Activated naive CD4-positive, alpha-beta T cell treated with Interleukin-2 at 50 U/mL for 16 hours (primary cell): ENCODE results near the gene NPTX1.
A peak's percentile ranks its signal among the peaks of the same experiment; 100 is the strongest.

Experiments used
- DNase-seq: peaks from one replicate; pipeline ENCODE4 v3.0.0-alpha.2; 2020

NPTX1 gene

GRCh38 chr17:80441598-80442322, 34.6 kb downstream of the NPTX1 start:
- no peak for DNase-seq

GRCh38 chr17:80441133-80441578, 35.3 kb downstream of the NPTX1 start:
- peak; percentile 52 for DNase-seq

- no peak for DNase-seq
Observed at GRCh38 chr17:80439499-80439898, 36.9 kb downstream of the NPTX1 start.

DNA sequence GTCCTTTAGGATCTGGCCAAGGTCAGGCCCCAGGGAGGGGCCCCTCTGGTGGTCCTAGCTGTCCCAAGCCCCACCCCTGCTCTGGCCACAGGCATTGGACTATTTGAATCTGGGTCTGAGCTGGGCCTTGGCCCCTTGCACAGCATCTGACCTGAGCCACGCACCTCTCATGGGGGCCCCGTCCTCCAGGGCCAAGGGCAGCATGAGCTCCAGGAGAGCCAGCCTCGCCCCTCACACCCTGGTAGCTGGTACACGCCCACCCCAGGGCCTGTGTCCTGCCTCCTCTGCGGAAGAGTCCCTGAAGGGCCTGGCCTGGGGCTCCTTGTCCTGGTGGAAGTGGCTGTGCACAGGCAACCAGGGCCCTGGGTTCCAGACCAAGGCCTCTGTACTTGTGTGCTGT, 37.6 kb downstream of the NPTX1 start:
- DNase-seq = no peak

GRCh38 chr17:80437532-80437931, 38.9 kb downstream of the NPTX1 start:
- no peak for DNase-seq

DNA sequence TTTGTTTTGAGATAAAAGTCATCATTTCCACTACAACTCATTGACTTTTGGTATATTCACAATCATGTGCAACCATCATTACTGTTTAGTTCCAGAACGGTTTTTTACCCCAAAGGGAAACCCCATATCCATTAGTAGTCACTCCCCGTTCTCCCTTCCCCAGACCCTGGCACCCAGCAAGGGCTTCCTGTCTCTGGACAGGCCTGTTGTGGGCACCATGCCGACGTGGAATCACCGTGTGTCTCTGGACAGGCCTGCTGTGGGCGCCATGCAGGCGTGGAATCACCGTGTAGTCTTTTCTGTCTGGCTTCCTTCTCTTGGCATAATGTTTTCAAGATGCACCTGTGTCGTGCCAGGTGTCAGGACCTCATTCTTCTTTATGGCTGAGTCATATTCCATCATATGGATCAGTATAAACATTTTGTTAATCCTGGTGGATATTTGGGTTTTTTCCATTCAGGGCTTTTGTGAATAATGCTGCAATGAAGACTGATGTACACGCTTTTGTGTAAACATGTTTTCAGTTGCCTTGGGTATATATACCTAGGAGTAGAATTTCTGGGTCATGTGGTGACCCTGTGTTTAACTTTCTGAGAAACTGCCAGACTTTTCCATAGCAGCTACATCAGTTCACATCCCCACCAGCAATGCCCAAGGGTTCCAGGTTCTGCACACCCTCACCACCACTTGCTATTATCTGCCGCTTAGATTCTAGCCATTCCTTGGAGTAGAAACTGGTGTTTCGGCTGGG, 42.3 kb downstream of the NPTX1 start:
- DNase-seq = no peak

DNA sequence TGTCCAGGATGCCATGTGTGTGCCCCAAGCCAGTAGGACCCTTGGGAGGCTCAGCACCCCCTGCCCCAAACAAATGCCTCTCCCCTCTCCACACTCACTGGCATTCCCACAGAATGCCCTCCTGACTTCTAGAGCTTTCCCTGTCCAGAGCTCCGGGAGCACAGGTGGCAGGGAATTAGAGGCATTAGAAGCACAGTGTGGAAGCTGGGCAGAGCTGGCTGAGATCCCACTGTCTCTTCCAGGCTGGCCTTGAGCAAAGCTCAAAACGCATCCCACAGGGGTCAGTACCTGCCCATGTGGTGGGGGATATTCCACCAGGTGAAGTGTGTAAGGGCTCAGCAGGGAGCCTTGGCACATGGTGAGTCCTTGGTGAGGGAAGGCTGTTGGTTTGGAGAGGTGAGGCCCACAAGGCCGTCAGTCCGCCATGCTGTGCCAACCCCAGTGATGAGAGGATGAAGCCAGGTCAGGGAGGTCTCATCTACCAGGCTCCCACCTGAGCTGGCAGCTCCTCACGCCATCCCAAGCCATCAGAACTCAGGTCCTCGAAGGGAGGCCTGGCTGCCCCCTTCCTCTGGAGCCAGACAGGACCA, 43.4 kb downstream of the NPTX1 start:
- DNase-seq = no peak

DNA sequence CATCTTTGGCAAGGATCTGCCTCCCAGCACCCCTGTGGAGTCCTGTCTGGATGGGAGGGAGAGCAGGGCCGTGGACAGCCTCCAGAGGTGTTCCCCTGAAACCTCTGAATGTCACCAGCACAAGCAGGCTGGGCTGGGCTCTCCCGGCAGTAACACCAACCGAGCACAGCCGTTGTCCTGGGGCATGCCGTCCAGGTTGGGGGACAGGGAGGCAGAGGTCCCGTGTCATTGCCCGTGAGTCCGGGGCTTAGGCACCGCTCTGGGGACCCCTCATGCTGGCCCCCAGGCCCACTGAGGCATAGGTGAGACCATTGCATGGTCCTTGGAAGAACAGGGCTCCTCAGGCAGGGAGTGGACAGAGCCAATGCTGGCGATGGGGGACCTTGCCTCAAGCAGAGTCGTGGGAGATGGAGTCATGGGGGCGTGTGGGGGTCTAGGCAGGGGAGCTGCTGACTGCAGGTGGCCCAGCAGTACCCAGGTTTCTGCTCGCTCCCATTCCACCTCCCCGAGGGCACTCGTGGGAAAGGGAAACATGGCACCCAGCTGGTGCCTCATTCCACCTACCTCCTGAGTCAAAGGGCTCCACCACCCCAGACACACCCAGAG, 44.0 kb downstream of the NPTX1 start:
- DNase-seq = no peak

GRCh38 chr17:80431246-80432195, 44.9 kb downstream of the NPTX1 start:
- DNase-seq = no peak

DNA sequence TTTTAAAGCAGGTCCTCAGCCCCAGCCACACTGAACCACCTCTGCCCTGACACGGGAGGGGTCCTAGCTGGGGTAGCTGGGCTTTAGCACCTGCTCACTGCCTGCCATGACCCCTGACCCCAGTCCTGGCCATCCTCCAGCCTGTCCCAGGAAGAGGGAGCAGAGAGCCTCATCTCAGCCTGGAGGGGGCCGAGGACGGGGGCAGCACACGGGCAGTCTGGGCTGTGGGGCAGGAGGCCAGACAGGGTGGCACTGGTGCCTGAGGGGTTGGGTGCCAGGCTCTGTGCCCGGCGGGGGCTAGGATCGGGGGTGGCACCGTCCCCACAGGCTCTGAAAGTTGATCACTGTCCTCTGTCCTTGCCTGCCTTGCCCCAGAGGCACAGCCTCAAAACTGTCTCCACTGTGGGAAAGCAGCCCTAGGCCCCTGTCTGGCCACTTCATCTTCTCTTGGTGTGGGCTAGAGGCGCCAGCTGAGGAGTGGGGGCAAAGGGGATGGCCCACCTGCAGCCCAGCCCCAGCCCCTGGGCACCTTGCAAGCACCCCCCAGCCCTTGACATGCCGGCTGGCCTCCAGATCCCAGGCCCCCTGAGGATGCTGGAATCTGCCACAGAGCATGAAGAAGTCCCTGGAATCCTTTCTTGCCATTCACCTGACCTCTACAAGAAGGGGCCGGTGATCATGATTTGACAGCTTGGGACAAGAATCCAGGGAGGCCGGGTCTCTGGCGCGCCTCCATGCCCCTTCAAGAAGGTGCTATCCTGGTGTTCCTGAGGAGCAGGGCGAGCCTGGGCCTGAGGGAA, 45.8 kb downstream of the NPTX1 start:
- no peak for DNase-seq

GRCh38 chr17:80429356-80430275, 46.8 kb downstream of the NPTX1 start:
- no peak for DNase-seq

DNA sequence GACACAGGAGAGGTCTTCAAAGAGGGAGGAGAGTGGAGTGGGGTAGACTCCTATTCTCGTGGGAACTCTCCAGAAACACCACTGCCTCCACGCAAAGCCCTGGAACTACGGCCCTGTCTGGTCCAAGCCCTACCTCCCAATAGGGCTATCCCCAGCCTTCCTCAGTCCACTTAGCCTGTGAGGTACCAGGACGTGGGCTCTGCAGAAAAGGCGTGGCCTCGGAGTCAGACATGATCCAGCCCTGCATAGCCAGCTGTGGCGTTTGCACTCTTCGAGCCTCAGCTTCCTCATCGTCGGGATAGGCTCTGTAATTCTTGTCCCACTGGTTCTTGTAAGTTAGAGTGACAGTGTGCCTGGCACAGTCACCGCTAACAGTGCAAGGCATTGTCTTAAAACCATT, 47.6 kb downstream of the NPTX1 start:
- DNase-seq = no peak

GRCh38 chr17:80428363-80428762, 48.0 kb downstream of the NPTX1 start:
- DNase-seq = no peak

GRCh38 chr17:80427366-80428282, 48.8 kb downstream of the NPTX1 start:
- no peak for DNase-seq

DNA sequence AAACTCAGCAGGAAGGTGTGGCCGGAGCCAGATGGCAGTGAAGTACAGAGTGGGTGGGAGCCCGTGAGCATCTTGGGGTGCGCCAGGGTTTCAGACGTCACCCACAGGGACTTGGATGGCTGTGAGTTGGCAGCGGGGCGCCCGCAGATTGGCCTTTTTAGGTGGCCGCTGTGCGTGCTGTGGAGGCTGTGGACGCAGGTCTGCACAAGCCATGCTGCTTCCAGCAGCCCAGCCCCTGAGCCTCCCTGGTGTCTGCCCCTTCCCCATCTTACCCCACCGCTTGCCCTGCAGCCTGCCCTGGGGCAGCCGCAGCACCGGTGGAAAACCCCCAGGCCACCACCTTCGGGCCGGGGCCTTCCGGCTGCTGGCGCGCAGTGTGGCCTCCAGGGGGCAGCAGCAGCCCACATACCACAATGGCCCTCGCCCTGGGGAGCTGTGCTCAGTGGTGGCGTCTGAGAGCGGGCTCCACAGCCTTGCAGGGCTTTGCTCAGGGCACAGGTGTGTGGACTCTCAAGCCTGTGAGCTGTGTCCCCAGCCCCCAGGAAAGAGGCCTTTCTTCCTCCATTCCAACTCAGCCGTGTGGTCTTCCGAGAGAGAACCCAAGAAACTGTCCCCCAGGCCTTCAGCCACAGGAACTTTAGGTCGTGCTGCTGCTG, 49.6 kb downstream of the NPTX1 start:
- DNase-seq = peak; percentile 90

- no peak for DNase-seq
Observed at GRCh38 chr17:80425835-80426426, 50.5 kb downstream of the NPTX1 start.

GRCh38 chr17:80424878-80425765, 51.3 kb downstream of the NPTX1 start:
- DNase-seq = no peak
